Spleen (tissue), 11 donors: ENCODE results near the gene ZNF740. TPM values are rescaled to one million over a fixed set of nuclear protein-coding genes. Genes with fewer than 3 reads are reported as not detected.

Source experiments
- DNase-seq: peaks from one replicate; pipeline ENCODE4 v3.0.0-alpha.2; 2020
- H3K27ac ChIP-seq, 8 donors: fragments of 200-600 bp; sonication (generic) in 7 of 8; 1 replicate in 4 of 8; 2 replicates in 4 of 8; pipeline versions ENCODE4 v1.5.0 to v1.8.0; 2016 to 2021; ENCODE audit warnings: inconsistent platforms in 4 of 8, mild to moderate bottlenecking in 4 of 8, moderate library complexity in 1 of 8
- H3K27me3 ChIP-seq, 7 donors: fragments of 200-600 bp; sonication (generic) in 6 of 7; replicated peaks in 1 of 7; 1 replicate in 4 of 7; 2 replicates in 3 of 7; pipeline versions ENCODE4 v1.5.0 to v1.8.0; 2016 to 2021; ENCODE audit warnings: inconsistent platforms in 3 of 7, mild to moderate bottlenecking in 1 of 7
- H3K36me3 ChIP-seq, 6 donors: fragments of 200-600 bp; sonication (generic) in 5 of 6; 1 replicate in 4 of 6; 2 replicates in 2 of 6; pipeline versions ENCODE4 v1.5.0 to v1.8.0; 2016 to 2021; ENCODE audit warnings: inconsistent platforms in 2 of 6
- H3K4me1 ChIP-seq, 6 donors: fragments of 200-600 bp; sonication (generic) in 5 of 6; 1 replicate in 3 of 6; 2 replicates in 3 of 6; pipeline versions ENCODE4 v1.5.0 to v1.8.0; 2016 to 2021; ENCODE audit warnings: inconsistent platforms in 3 of 6
- H3K4me3 ChIP-seq, 8 donors: fragments of 200-600 bp; sonication (generic) in 7 of 8; 1 replicate in 4 of 8; 2 replicates in 4 of 8; pipeline versions ENCODE4 v1.5.0 to v1.8.0; 2016 to 2021; ENCODE audit warnings: inconsistent platforms in 4 of 8, mild to moderate bottlenecking in 4 of 8, moderate library complexity in 2 of 8
- H3K9me3 ChIP-seq, 8 donors: fragments of 200-600 bp; sonication (generic) in 7 of 8; 1 replicate in 4 of 8; 2 replicates in 4 of 8; pipeline versions ENCODE4 v1.5.0 to v1.8.0; 2016 to 2021; ENCODE audit warnings: inconsistent platforms in 4 of 8
- POLR2A ChIP-seq, 3 donors: fragments of 450-650 bp; IDR thresholded peaks; one replicate each; pipeline ENCODE4 v1.5.1; 2017; ENCODE audit warnings: antibody characterized with exemption in 3 of 3, mild to moderate bottlenecking in 1 of 3
- POLR2AphosphoS5 ChIP-seq, 3 donors: sonication (generic); formaldehyde crosslinking; IDR thresholded peaks; one replicate each; pipeline ENCODE4 v1.5.1; 2017; ENCODE audit warnings: antibody characterized with exemption in 3 of 3
- WGBS, 5 donors: extraction: QIAGEN DNeasy Blood & Tissue Kit in 3 of 5; methylation state at CpG; one replicate each; pipeline versions ENCODE4 v1.1.5 to v1.1.7; 2013 to 2018; 5-methylcytosine and 5-hydroxymethylcytosine counted together
- intact Hi-C: fragments of 100-400 bp; cut with DNase I; formaldehyde crosslinking; loops from one replicate; pipeline ENCODE4 v1.15.0; 2023; ENCODE audit warnings: low total_unique reads
- polyA plus RNA-seq, 3 donors: library from polyadenylated mRNA; stranded (reverse); fragments of 200-250 nt; gene quantifications; one replicate each; pipeline ENCODE4 v1.2.1, GENCODE V29; 2013
- total RNA-seq, 7 donors: library from RNA; depleted of rRNA in 3 of 7; stranded (reverse); fragments of >200 nt in 3 of 7; fragmentation: NEBNext Ultra II Directional in 4 of 7; extraction: Animal tissue kit (Norgen Biotek cat#: 25700) in 4 of 7; gene quantifications; one replicate each; pipeline versions ENCODE4 v1.1.0 to v1.2.1, GENCODE V29; 2016 to 2021
- TF ChIP-seq, protein P1 (sequence below), 11 experiments: fragments of 200-600 bp in 7 of 11; fragments of 450-650 bp in 4 of 11; sonication (generic) in 4 of 11; IDR thresholded peaks in 8 of 11; conservative IDR thresholded peaks in 3 of 11; 1 replicate in 7 of 11; 2 replicates in 4 of 11; pipeline versions ENCODE4 v1.4.0 to v1.8.0; 2016 to 2021; ENCODE audit warnings: antibody characterized with exemption in 11 of 11, inconsistent platforms in 4 of 11, mild to moderate bottlenecking in 1 of 11
- donor health status: healthy with polysubstance abuse.
- donor health status: DM: no; HTN: no; CAD: no; lungs with moderate emphysema.
- donor health status: DM: no; HTN: no; CAD: no.
- donor health status: Bipolar disorder and iron deficiency.
- donor health status: healthy.
- donor health status: DM: no; HTN: no; CAD: no.
- donor health status: DM: yes; HTN: yes; CAD: no.

ZNF740 gene
- total and polyA plus RNA-seq, 10 donors = 5.6 to 66.1 (median 27.4) TPM

DNA sequence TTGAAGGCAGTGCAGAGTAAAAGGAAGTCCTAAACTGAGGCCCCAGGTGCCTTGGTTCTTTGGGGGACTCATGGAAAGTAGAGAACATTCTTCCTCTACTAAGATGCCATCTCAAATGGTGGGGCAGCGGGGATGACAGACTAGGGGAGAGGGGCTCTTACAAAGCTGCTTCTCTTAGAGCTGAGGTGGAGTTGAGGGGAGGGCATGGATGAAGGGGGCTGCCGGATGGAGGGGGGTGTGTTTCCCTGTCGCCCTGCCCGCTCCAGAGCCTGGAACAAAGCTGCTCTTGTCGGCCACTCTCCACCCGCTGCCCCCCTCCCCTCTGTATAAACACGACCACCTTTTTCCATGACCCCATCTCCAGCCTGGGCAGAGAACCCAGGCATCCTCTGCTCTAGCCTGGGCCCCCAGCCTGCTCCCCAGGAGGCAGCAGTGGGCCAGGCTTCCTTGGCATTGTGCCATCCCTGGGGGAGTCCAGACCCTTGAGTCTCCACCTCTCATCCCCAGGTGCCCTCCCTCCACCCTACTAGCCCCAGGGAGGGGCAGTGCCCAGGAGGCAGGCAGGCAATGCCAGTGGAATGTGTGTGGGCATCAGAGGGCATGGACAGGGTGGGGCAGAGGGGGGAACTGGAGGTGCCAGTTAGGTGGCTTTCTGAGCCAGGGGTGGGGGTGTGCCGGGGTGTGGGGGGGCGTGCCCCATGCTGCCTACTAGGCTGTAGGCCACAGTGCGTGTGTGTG, 49.8 kb downstream of the ZNF740 start:
- Histone ChIP-seq H3K27ac (peak overlapping the region in 1 of 8 donors; percentile 85), H3K36me3 (no peaks in the 10 kb centered on the region), H3K9me3 (no peaks in the 10 kb centered on the region), H3K4me1 (peaks cover 17 to 46% (median 29%) of the 10 kb centered on the region in 6 donors), H3K4me3 (no peak overlapping the region), H3K27me3 (peaks cover 0 to 40% (median 0%) of the 10 kb centered on the region in 7 donors)
- 85 to 91% (median 88%) methylated on average over 8 to 10 of the region's 10 CpGs for WGBS, 5 donors
- DNase-seq = peak; percentile 61
- intact Hi-C loops = no loop called here
- TF ChIP-seq POLR2AphosphoS5 (IDR thresholded peaks at IDR 0.05) = no peak
- TF ChIP-seq, protein P1, sequence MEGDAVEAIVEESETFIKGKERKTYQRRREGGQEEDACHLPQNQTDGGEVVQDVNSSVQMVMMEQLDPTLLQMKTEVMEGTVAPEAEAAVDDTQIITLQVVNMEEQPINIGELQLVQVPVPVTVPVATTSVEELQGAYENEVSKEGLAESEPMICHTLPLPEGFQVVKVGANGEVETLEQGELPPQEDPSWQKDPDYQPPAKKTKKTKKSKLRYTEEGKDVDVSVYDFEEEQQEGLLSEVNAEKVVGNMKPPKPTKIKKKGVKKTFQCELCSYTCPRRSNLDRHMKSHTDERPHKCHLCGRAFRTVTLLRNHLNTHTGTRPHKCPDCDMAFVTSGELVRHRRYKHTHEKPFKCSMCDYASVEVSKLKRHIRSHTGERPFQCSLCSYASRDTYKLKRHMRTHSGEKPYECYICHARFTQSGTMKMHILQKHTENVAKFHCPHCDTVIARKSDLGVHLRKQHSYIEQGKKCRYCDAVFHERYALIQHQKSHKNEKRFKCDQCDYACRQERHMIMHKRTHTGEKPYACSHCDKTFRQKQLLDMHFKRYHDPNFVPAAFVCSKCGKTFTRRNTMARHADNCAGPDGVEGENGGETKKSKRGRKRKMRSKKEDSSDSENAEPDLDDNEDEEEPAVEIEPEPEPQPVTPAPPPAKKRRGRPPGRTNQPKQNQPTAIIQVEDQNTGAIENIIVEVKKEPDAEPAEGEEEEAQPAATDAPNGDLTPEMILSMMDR (IDR thresholded peaks at IDR 0.05 in 8 of 11, conservative IDR thresholded peaks at IDR 0.05 in 3 of 11) = no peak
- no peak for TF ChIP-seq POLR2A (IDR thresholded peaks at IDR 0.05)

DNA sequence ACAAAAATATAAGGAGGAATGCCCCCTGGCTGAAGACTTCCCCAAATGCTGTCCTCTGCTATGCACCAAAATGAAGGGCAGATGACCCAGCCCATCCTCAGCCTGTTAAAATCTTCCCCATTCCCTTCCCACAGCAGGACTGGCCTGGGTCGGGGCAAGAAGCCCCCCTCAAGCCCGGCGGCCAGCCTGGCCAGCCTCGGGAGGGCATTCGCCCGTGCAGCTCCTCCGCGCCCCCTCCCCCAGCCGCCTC, 51.1 kb downstream of the ZNF740 start:
- Histone ChIP-seq H3K9me3 (no peaks in the 10 kb centered on the region), H3K36me3 (no peaks in the 10 kb centered on the region), H3K4me1 (peaks cover 17 to 56% (median 37%) of the 10 kb centered on the region in 6 donors), H3K27me3 (peaks cover 0 to 42% (median 0%) of the 10 kb centered on the region in 7 donors), H3K27ac (peak overlapping the region; percentile 27 to 85 (median 69)), H3K4me3 (peak overlapping the region; percentile 39 to 82 (median 53))
- WGBS, 5 donors = 0 to 6% (median 4%) methylated on average over 3 to 9 of the region's 9 CpGs
- intact Hi-C loops = no loop called here
- DNase-seq = no peak
- TF ChIP-seq, protein P1 (IDR thresholded peaks at IDR 0.05 in 8 of 11, conservative IDR thresholded peaks at IDR 0.05 in 3 of 11) = no peak
- no peak for TF ChIP-seq POLR2A (IDR thresholded peaks at IDR 0.05)
- TF ChIP-seq POLR2AphosphoS5 (IDR thresholded peaks at IDR 0.05) = no peak

DNA sequence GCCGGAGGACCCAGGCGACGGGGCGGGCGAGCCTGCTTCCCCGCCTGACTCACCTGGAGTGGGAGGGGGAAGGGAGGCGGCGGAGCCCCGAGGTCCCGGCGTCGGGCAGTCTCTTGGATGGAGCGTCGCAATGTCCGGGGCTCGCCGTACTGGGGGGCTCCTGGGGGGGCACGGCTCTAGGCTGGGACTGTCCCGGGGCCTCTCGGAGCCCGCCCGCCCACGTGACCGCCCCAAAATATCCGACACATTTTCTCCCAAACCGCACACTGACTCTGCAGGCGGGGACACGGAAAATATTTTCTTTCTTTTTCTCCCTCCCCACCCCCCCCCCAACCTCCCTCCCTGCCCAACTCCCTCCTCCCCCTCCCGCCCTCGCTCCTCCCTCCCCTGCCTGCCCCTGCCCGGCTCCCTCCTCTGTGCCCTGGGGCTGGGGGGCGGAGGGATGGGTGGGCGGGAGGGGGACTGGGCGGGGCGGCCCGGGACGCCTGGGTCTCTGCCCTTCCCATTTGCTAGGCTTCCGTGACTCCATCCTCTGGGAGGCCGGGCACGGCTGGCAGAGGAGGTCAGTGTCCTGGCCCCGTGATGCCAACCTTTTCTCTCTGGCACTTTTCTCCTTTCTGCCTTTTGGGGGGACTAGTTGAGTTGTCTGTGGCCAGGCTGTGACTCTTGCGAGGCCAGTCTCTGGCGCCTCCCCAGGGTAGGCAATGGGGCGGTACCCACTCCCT, 51.6 kb downstream of the ZNF740 start, which contains the start of gene RARG:
RARG (minus strand) TSS at position 289 of the 725 bp plus-strand sequence. CDS start 4,664 bp downstream, outside the sequence.
- Histone ChIP-seq H3K4me3 (peak within 1 kb of the TSS; percentile 39 to 82 (median 53)), H3K27ac (peak within 1 kb of the TSS; percentile 27 to 85 (median 69)), H3K4me1 (peaks cover 17 to 60% (median 41%) of the 10 kb centered on the region in 6 donors), H3K27me3 (peaks cover 0 to 42% (median 0%) of the 10 kb centered on the region in 7 donors), H3K36me3 (no peaks in the 10 kb centered on the region), H3K9me3 (no peaks in the 10 kb centered on the region)
- intact Hi-C loops = no loop called here
- 0 to 2% (median 1%) methylated on average over 29 to 44 of the region's 44 CpGs for WGBS, 5 donors
- peak; percentile 86 for DNase-seq
- peak in 2 of 3 donors; percentile 9 to 40 for TF ChIP-seq POLR2AphosphoS5 (IDR thresholded peaks at IDR 0.05)
- TF ChIP-seq POLR2A (IDR thresholded peaks at IDR 0.05) = no peak
- TF ChIP-seq, protein P1 (IDR thresholded peaks at IDR 0.05 in 8 of 11, conservative IDR thresholded peaks at IDR 0.05 in 3 of 11) = no peak
